NK-92 (cell line): ENCODE measurements around the gene BPI.
"Not testable (repeated sequence)": the region's sequence is repeated elsewhere in the genome, so short reads cannot be mapped to it uniquely, and the experiment has no call there.

Source experiments
- DNase-seq: peaks from one replicate; lab custom pipeline; 2025; ENCODE audit not compliant: unreplicated experiment; lab: John Stamatoyannopoulos, UW

BPI gene

DNA sequence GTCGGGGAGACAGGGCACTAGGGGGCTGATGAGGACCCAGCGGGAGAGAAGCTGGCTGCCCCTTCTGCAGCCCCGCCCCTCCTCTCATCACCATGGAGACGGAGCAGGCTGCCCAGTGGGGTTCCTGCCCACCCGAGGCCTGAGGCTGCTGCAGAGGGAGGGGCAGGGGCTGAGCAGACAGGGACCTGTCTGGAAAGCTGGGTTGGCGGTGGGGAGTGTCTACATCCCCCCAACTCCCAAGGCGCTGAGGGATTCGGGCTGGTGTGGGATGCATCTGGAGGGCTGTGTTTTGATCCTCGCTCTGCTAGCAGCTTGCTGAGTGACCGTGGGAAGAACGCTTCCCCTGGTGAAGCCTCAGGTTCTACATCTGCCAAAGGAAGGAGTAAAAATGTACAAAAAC, 1.2 kb upstream of the BPI start:
- DNase-seq: no peak

DNA sequence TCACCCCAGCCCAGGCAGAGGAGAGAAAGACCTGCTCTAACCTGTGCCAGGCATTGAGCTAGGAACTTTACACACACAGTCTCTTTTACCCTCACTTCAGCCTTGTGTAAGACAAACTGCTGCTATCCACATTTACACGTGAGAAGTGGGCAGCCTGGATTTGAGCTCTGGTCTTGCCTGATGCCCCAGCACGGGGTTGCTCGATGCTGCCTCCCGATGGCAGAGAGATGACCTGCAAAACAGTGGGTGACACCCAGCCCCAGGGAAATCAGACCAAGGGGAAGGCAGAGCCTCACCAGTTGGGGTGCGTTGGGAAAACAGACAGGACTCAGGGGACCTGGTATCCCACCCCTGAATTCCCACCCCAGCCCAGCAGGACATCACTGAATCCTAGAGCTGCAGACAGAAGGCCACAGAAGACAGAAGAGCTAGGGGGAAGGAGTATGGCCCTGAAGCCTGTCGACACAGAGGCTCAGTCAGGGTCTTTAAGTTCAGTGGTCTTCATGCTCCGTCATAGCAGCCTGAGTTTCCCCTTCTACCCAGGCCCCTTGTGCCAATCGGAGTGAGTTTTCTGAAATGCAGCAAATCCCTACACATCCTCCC, 990 bp downstream of the BPI start:
- DNase-seq: no peak

DNA sequence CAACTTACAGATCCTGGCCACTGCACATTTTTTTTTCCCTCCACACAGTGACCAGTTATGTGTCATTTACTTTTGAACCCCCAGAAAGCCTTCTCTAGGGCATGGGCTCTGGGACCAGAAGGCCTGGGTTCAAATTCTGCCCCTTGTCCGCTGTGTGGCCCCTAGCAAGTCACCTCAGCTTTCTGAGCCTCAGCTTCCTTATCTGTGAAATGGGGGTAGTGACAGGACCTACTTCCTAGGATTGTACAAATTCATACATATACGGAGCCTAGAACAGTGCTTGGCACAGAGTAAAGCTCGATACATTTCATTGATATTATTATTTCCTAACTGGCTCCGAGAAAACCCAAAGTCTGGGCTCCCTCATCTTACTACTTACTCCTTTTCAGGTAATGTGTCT, 1.6 kb downstream of the BPI start:
- no peak for DNase-seq

DNA sequence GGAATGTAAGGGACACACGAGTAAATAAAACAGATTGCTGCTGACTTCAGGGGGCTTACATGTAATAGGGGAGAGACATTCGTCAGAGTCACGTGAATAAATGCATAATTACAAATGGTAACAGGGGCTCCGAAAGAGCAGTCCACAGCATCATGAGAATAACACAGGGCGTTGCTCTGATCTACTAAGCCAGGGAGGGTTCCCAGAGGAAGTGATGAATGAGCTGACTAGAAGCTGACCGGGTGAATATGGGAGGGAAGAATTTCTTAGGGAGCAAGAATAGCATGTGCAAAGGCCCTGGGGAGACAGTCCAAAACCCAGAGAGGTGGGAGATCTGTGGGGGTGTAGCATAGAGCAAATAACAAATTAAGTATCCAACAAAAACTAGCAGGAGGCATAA, 2.4 kb downstream of the BPI start:
- no peak for DNase-seq

DNA sequence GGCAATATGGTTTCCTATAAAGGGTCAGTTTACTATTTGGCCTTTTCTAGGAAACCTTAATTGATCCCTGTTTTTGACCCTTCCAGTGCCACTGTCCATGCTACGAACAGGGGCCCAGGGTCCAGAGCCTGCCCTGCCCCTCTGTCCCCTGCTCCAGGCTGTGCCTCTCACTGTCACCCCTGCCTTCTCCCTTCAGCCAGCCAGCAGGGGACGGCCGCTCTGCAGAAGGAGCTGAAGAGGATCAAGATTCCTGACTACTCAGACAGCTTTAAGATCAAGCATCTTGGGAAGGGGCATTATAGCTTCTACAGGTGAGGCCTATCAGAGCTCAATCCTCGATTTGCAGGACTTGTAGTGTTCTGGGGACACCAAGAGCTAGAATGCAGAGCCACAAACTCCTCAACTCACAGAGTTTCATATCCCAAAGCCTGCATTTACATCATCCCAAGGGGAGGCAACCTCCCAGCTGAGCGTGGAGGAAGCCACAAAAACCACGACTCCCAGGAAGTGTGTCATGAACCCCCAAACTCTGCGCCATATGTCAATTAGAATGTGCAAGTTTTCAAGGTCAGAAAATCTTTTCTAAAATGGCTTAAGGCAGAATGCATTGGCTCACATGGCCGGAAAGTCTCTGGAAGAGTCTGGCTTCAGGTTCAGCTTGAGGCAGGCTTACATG, 3.6 kb downstream of the BPI start:
- DNase-seq: no peak

DNA sequence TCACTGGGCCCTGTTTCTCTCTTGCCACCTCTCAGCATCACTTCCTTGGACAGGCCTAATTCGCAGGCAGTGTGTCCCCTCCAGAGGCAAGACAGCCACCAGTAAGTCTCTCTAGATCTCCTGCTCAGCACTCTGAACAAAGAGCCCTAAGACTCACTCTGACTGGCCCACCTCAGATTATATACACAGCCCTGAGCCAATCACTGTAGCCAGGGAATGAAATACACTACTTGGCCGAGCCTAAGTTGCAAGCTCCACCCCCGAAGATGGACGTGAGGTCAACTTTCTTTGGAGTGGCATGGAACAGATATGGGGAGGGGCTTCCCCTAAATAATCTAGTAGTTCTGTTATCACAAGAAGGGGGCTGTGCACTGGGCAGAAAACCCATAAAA, 4.1 kb downstream of the BPI start:
- DNase-seq: no peak

DNA sequence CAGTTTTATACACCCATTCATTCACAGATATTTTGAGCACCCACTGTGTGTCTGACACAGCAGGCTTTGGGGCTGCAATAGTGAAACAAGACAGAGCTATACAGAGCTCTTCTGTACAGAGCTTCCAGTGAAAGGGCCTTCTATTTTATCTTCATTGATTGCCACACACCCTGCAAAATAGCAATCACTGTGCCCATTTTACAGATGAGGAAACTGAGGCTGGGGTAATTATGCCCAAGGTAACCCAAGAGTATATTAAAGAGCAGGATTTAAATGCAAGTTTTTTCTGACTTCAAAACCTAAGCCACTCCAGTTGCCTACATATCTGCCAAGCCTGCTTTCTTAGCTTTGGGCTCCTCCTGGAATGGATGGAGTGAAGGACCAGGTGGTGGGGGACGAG, 4.5 kb downstream of the BPI start:
- no peak for DNase-seq

DNA sequence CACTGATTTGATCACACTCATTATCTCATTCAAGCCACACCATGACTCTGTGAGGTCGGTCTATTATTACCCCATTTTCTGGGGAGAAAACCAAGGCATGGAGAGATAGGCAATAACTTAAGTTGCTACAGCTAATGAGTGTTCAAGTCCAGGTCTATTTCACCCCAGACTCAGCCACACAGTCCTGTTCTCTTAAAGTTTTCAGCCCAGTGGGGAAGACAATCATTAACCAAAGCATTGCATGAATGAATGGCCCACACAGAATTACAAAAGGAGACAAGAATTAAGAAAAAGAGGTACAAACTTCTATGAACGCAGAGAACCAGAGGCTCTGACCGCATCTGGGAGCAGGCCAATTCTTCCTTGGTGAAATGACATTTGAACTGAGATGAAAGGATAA, 7.1 kb downstream of the BPI start:
- DNase-seq: no peak

DNA sequence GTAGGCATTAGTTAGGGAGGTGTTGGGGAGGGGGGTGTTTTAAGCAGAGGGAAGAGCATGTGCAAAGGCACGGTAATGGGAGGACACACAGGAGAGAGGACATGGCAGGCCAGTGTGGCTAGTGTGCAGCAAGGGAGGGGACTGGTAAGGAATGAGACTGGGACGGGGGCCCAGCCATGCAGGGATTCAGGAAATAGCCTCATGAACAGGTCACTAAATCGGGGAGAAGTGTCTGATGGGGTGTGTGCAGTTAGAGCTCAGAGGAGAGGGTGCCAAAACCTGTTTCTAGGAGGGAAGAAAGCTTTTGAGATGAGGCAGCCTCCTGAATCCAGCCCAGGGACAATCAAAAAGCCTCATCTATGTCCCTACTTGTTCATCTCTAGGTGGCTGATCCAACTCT, 7.5 kb downstream of the BPI start:
- no peak for DNase-seq

DNA sequence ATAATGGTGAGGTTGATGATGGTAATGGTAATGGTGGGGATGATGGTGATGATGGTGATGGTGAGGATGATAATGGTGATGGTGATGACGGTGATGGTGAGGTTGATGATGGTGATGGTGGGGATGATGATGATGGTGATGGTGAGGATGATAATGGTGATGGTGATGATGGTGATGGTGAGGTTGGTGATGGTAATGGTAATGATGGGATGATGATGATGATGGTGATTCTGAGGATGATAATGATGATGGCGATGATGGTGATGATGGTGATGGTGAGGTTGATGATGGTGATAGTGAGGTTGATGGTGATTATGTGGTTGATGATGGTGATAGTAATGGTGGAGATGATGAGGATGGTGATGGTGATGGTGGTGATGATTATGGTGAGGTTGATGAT, 9.7 kb downstream of the BPI start:
- DNase-seq: no peak

DNA sequence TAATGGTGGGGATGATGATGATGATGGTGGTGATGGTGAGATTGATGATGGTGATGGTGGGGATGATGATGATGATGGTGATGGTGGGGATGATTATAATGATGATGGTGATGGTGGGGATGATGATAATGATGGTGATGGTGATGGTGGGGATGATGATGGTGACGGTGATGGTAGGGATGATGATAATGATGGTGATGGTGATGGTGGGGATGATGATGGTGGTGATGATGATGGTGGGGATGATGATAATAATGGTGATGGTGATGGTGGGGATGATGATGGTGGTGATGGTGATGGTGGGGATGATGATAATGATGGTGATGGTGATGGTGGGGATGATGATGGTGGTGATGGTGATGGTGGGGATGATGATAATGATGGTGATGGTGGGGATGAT, 10.4 kb downstream of the BPI start:
- DNase-seq: not testable (repeated sequence)

DNA sequence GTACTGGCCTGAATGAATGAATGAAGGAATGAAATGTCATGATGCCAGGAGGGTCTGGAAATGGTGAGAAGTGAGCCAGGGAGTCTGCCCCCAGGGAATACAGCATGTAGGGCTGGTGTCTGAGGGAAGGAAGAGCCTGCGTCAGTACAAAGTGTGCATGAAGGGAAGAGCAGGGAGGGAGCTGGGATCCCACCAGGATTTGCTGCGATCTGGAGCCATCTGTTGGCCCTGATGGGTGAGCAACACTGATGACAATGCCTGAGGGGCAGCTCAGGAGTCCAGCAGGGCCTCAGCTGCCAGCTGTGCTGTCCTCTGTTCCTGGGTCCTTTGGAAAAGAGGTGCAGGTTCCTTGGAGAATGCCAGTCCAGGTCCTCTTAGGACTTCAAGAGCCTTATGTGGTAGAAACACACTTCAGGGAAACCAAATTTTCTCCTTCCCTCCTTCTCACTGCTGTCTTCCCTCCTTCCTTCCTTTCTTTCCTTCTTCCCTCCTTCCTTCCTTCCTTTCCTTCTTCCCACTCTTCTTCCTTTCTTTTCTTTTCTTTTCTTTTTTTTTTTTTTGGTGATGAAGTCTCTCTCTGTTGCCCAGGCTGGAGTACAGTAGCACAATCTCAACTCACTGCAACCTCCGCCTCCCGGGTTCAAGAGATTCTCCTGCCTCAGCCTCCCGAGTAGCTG, 11.5 kb downstream of the BPI start:
- DNase-seq: no peak

DNA sequence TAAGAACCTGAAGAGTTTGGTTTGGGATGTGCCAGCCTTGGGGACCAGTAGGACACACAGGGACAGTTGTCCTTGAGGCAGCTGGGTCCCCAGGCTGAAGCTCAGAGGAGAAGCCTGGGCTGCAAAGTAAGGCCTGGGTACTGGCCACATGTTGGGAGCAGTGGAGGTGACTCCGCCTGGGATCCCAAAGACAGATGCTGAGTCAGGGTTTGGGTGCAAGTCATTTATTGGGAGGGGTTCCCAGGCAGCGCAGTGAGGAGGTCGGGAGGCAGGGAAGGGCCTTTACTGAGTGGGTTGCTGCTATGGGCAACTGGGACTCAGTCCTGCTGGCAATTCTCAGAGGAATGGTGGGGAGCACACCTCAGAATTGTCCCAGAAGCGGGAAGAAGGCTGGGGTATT, 12.4 kb downstream of the BPI start:
- DNase-seq: no peak

DNA sequence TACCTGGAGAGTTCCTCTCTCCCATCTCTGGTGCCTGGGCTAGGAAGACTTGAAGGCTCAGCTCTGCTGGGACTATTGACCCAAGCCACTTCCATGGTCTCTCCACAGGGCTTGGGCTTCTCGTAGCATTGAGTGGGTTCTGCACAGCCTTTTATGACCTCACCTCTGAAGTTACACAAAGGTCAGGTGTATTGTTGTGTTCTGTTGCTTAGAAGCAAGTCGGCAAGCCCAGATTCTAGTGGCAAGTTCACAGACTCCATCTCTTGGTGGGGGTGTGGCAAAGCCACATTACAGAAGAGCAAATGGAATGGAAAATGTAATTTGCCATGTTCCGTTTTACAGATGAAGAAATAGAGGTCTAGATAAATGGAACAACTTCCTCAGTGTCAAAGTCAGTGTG, 13.5 kb downstream of the BPI start:
- no peak for DNase-seq

DNA sequence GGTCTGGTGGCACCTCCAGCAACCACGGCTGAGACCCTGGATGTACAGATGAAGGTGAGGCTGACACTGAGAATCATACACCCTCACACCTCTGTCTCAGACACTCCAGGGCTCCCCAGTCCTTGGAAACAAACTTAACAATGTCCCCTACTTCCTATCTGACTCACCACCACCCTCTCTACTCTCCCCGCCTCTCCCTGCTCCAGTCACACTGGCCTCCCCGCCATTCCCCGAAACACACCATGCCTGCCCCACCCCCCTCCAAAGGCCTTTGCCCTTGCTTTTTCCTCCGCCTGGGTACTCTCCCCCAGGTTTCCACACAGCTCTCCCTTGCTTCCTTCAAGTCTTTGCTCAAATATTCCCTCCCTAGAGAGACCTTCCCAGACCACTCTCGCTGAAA, 16.3 kb downstream of the BPI start:
- no peak for DNase-seq

DNA sequence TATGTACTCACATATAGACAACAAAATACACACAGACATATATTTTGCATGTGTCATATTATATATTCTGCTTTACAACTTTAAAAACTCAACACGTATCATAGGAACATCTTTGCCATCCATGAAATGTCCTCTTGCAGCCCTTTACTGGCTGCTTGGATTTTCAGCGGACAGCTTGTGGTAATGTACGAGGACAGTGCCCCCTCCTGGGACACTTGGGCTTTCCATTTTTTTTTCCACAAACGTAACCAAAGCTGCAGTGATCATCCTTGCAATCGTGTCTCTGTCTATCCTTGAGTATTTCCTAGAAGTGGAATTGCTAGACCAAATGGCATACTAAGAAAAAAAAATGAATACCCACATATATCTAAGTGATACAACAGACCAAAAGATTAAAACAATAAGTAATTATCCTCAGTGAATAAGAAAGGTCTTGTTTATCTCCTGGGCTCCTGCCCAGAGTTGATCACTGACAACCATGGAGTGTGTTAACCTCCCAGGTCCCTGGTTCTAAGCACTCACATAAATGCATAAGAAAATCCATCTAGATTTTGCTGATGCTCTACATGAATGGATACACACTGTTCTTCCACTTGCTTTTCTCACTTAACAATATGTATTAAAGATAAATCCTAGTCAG, 18.1 kb downstream of the BPI start:
- DNase-seq: no peak

DNA sequence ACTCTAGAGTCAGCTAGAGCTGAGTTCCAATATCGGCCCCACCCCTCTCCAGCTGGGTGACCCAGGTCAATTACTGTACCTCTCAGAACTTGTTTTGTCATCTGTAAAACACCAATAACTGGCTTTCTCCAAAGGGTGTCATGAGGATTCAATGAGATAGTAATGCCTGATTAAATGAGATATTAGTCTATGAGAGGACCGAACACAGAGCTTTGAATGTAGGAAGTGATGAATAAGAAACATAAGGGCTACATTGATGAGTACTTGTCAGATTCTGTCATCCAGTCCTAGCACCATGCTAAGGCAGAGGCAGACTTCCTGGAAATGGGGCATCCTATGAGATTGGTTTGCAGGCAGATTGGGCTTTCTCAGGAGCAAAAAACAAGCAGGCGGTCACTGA, 20.2 kb downstream of the BPI start:
- DNase-seq: no peak

DNA sequence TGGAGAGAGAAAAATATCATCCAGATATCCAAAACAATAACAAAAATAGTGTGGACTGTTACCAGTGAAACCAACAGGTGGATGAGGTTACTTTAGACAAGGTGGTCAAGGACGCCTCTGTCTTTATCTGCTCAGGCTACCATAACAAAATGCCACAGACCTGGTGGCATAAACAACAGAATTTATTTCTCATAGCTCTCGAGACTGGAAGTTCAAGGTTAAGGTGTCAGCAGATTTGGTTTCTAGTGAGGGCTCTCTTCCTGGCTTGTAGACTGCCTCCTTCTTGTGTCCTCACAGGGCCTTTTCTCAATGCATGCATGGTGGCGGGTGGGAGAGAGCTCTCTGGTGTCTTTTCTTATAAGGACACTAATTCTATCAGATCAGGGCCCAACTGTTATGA, 21.2 kb downstream of the BPI start:
- DNase-seq: no peak

DNA sequence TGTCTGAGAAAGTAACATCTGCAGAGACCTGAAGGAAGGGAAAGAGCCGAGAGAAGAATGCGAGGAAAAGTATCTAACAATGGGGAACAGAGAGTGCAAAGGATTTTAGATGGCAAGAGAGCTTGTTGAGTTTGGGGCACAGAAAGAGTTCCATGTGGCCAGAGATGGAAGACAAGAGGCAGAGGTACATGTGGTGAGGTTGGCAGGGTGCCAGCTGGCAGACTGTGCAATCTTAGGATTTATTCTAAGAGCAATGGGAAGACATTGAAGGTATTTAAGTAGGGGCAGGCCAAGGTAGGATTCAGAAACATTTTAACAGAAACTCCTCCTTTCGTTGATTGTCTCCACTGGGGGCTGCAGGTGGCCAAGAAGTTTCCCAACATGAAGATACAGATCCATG, 21.9 kb downstream of the BPI start:
- no peak for DNase-seq

DNA sequence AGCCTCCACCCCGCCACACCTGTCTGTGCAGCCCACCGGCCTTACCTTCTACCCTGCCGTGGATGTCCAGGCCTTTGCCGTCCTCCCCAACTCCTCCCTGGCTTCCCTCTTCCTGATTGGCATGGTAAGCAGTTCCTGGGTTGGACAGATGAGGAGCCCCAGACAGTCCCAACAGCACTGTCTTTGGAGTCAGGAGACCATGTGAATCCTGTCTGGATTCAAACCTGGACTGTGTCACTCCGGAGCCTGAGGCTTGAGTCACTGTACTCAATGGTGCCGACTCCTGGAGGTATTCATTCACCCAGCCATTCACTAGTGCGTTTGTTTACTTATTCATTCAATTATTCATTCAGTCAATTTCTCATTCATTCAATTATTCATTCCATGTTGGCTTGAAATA, 22.4 kb downstream of the BPI start:
- no peak for DNase-seq

DNA sequence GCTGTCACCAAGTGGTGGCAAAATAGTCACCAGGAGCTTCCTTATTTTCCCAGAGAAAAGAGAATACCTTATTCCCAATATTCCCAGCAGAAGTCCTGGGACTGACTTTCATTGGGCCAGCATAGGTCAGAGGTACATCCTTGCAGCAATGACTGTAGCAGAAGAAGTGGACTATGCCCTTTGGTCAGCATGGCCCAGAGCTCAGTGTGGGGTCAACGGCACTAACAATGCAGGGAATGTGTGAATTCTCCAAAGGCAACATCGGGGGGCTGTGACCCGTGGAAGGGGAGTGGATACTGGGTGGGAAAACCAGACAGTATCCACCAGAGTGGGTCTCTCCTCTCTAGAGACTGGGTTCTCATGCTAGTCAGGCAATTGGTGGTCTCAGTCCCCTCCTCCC, 26.7 kb downstream of the BPI start:
- DNase-seq: no peak

DNA sequence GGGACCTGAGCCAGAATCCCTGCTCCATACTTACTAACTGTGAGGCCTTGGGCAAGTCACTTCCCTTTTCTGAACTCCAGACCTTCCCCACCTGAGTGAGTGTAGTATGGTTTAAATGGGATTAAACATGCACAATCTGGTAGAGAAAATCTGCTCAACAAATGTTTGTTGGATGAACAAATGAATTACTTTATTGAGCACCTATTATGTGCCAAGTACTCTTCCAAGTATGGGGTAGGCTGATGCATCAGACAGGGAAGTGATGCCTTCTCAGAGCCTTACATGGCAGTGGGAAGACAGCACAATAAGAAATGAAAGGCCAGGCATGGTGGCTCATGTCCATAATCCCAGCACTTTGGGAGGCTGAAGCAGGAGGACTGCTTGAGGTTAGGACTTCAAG, 27.3 kb downstream of the BPI start:
- no peak for DNase-seq
